B cell (primary cell): Measurements from ENCODE around the gene SMARCC2. TPM values are rescaled to one million over a fixed set of nuclear protein-coding genes. Genes with fewer than 3 reads are reported as not detected.
A peak's percentile ranks its signal among the peaks of the same experiment; 100 is the strongest.

Experiments
- ATAC-seq: fragments of 200-7000 bp; cut with Tn5 transposase; one replicate; pipeline ENCODE4 v1.10.0; 2021; ENCODE audit warnings: low read depth, mild to moderate bottlenecking, moderate number of reproducible peaks, moderate library complexity
- CTCF ChIA-PET: fragments of 350-600 bp; sonication (Branson Sonifier 250); formaldehyde crosslinking; loops from one replicate; lab custom pipeline; 2021; ENCODE audit warnings: antibody characterized with exemption, inconsistent platforms; lab: Charles Lee
- POLR2A ChIA-PET: fragments of 350-600 bp; sonication (Branson Sonifier 250); formaldehyde crosslinking; loops from one replicate; lab custom pipeline; 2021; ENCODE audit warnings: antibody characterized with exemption; lab: Charles Lee
- DNase-seq: peaks from one replicate; pipeline ENCODE4 v3.0.0; 2013
- H2AFZ ChIP-seq: 2 replicates; pipeline ENCODE4 v1.6.1; 2012; ENCODE audit warnings: mild to moderate bottlenecking, low read depth, low read length; ENCODE audit not compliant: insufficient read depth, poor library complexity, severe bottlenecking
- H3K27ac ChIP-seq, 2 donors: 1 replicate in 1 of 2; 2 replicates in 1 of 2; pipeline ENCODE4 v1.5.1; 2012 to 2013; ENCODE audit warnings: low read length in 2 of 2, mild to moderate bottlenecking in 2 of 2, moderate library complexity in 1 of 2
- H3K27me3 ChIP-seq, 4 experiments: fragments of 200-600 bp in 1 of 4; sonication (generic) in 1 of 4; replicated peaks in 1 of 4; 1 replicate in 2 of 4; 2 replicates in 2 of 4; pipeline versions ENCODE4 v1.6.1 to v1.7.0; 2013 to 2016; ENCODE audit warnings: low read length in 3 of 4, mild to moderate bottlenecking in 2 of 4, mixed read lengths in 1 of 4, moderate library complexity in 1 of 4; ENCODE audit not compliant: insufficient read depth in 4 of 4, control insufficient read depth in 3 of 4; ENCODE audit errors: control extremely low read depth in 1 of 4
- H3K36me3 ChIP-seq, 2 experiments: replicated peaks in 1 of 2; 1 replicate in 1 of 2; 2 replicates in 1 of 2; pipeline versions ENCODE4 v1.6.1 to v1.7.1; 2013; ENCODE audit warnings: low read length in 1 of 2; ENCODE audit not compliant: insufficient read depth in 2 of 2, control insufficient read depth in 1 of 2; ENCODE audit errors: control extremely low read depth in 1 of 2, extremely low read depth in 1 of 2
- H3K4me1 ChIP-seq, 2 donors: fragments of 200-600 bp in 1 of 2; sonication (generic) in 1 of 2; 1 replicate in 1 of 2; 2 replicates in 1 of 2; pipeline versions ENCODE4 v1.5.1 to v1.6.1; 2013 to 2017; ENCODE audit warnings: low read length in 2 of 2; ENCODE audit not compliant: control insufficient read depth in 2 of 2, insufficient read depth in 2 of 2
- H3K4me2 ChIP-seq: replicated peaks from 2 replicates; pipeline ENCODE3; 2012; ENCODE audit warnings: mild to moderate bottlenecking, low read depth, low read length; ENCODE audit not compliant: poor library complexity, severe bottlenecking
- H3K4me3 ChIP-seq, 5 experiments: fragments of 200-600 bp in 1 of 5; sonication (generic) in 1 of 5; 1 replicate in 3 of 5; 2 replicates in 2 of 5; pipeline versions ENCODE4 v1.5.1 to v1.7.0; 2011 to 2016; ENCODE audit warnings: low read length in 4 of 5, mild to moderate bottlenecking in 4 of 5, low read depth in 2 of 5, control low read depth in 1 of 5, moderate library complexity in 1 of 5; ENCODE audit not compliant: insufficient read depth in 1 of 5; ENCODE audit errors: control extremely low read depth in 1 of 5, extremely low read depth in 1 of 5
- H3K79me2 ChIP-seq: fragments of 200-600 bp; sonication (generic); one replicate; pipeline ENCODE4 v1.6.0; 2016; ENCODE audit warnings: low read length; ENCODE audit not compliant: control insufficient read depth, insufficient read depth
- H3K9ac ChIP-seq: fragments of 200-600 bp; sonication (generic); 2 replicates; pipeline ENCODE4 v1.6.1; 2017; ENCODE audit warnings: mild to moderate bottlenecking, low read length, moderate library complexity
- H3K9me3 ChIP-seq, 3 donors: one replicate each; pipeline versions ENCODE4 v1.6.1 to v1.7.1; 2013; ENCODE audit warnings: low read length in 2 of 3; ENCODE audit not compliant: control insufficient read depth in 2 of 3, insufficient read depth in 1 of 3; ENCODE audit errors: control extremely low read depth in 1 of 3
- H4K20me1 ChIP-seq: 2 replicates; pipeline ENCODE4 v1.6.0; 2012; ENCODE audit warnings: mild to moderate bottlenecking, low read length; ENCODE audit not compliant: insufficient read depth, control insufficient read depth, poor library complexity, severe bottlenecking
- H3K27ac Mint-ChIP-seq: one replicate; pipeline ENCODE4 v1.8.0; 2021; ENCODE audit warnings: mixed read lengths
- H3K27me3 Mint-ChIP-seq: one replicate; pipeline ENCODE4 v1.8.0; 2021; ENCODE audit warnings: mixed read lengths
- H3K4me1 Mint-ChIP-seq: one replicate; pipeline ENCODE4 v1.8.0; 2021; ENCODE audit warnings: mixed read lengths
- H3K4me3 Mint-ChIP-seq: one replicate; pipeline ENCODE4 v1.8.0; 2021; ENCODE audit warnings: mixed read lengths
- H3K9me3 Mint-ChIP-seq: one replicate; pipeline ENCODE4 v1.8.0; 2022; ENCODE audit warnings: mixed read lengths; ENCODE audit not compliant: insufficient read depth
- EZH2 ChIP-seq: IDR thresholded peaks from 2 replicates; pipeline ENCODE4 v1.6.1; 2012; ENCODE audit warnings: borderline replicate concordance, low read depth, mild to moderate bottlenecking, moderate library complexity, low read length; ENCODE audit not compliant: insufficient read depth, poor library complexity, severe bottlenecking
- WGBS: methylation state at CpG from one replicate; pipeline ENCODE4 v1.1.5; 2013; ENCODE audit warnings: missing lambda C conversion rate; ENCODE audit not compliant: insufficient coverage; 5-methylcytosine and 5-hydroxymethylcytosine counted together
- intact Hi-C: fragments of 100-400 bp; cut with micrococcal nuclease; formaldehyde crosslinking; loops from one replicate; pipeline ENCODE4 v1.10.0; 2022
- polyA plus RNA-seq: library from polyadenylated mRNA; depleted of rRNA; stranded (reverse); fragments of >200 nt; gene quantifications from 2 replicates; pipeline ENCODE4 v1.2.3, GENCODE V29; 2012
- total RNA-seq, 2 donors: library from RNA; stranded (reverse); fragments of 120-200 nt in 1 of 2; gene quantifications; 1 replicate in 1 of 2; 2 replicates in 1 of 2; pipeline versions ENCODE4 v1.2.3 to v1.2.4, GENCODE V29; 2013 to 2022
- TF ChIP-seq, protein P1 (sequence below): fragments of 200-600 bp; IDR thresholded peaks from one replicate; pipeline ENCODE4 v1.8.0; 2022; ENCODE audit warnings: antibody characterized with exemption, mild to moderate bottlenecking

The SMARCC2 gene
- total and polyA plus RNA-seq, 2 donors (not counting 1 experiment from before 2014, with no cell fraction given) = 70.4 to 198 TPM

DNA sequence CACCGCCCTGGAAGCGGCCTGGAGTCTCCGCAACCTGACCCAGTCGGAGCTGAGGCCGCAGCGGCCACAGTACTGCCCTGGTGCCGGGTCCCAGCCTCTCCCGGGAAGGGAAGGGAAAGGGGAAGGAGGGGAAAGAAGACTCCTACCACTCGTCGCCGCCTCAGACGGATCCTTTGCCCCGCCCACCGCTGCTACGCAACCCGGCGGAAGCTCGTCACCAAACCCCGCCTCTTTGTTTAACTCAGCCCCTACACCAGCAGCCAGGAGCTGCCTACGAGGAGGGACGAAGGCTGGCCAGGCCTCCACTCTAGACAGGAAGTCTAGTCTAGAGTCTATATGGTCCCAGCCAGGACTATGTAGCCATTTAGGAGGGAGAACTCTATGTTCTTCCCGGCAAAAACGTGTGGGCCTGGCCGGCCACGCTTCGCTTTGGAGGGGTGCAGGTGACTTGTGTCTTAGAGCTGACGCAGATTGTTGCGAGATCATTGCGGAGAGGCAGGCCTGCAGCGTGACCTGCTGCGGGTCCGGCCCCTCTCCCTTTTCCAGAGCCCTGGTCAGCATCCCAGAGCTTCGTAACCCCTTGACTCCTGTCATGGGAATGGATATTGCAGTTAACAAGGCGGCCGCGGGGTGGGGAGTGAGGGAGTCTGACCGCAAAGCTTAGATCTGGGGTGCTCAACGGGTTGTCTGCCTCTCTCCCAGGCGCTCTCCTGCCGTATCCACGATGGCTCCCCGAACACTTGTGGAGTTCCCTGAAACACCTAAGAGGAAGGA, 32.7 kb upstream of the SMARCC2 start, which contains the start of gene RNF41:
TSS of gene RNF41 (minus strand) at position 166 of the 774 bp plus-strand sequence. CDS start 7,875 bp downstream, outside the sequence.
- H3K4me1 ChIP-seq = peaks cover 26 to 48% of the 10 kb centered on the region in 2 donors

More for the DNA sequence above, 32.7 kb upstream of the SMARCC2 start, which contains the start of gene RNF41:
- H3K4me2 ChIP-seq = peak within 1 kb of the TSS; percentile 98
- H3K9ac ChIP-seq = peak within 1 kb of the TSS; percentile 99
- H3K36me3 ChIP-seq = no peaks in the 10 kb centered on the region
- ChIA-PET CTCF (interaction anchor here (0.6 to 4.6 kb wide), 27 partner anchors 9 to 483 kb away, joined by 3 to 126 read pairs (median 6); partner anchors contain the start of genes ANKRD52, COQ10A, ESYT1 and MYL6), POLR2A (interaction anchor here (0.5 to 4.1 kb wide), 28 partner anchors 14 to 1301 kb away, joined by 3 to 65 read pairs (median 4); partner anchors contain the start of genes ANKRD52, CNPY2, COQ10A and ESYT1)
- H3K79me2 ChIP-seq = peaks cover 55% of the 10 kb centered on the region
- Mint-ChIP-seq H3K4me1 (peaks cover 51% of the 10 kb centered on the region), H3K4me3 (peak within 1 kb of the TSS; percentile 100), H3K9me3 (no peaks in the 10 kb centered on the region), H3K27me3 (no peaks in the 10 kb centered on the region), H3K27ac (peak within 1 kb of the TSS; percentile 100)
- DNase-seq (peak; percentile 97), ATAC-seq (peak; percentile 73)
- intact Hi-C loops = loop anchor here (1.0 to 2.0 kb wide), 4 partner anchors 14 to 484 kb away; partner anchors contain the start of gene MYL6
- H3K27ac ChIP-seq = peak within 1 kb of the TSS; percentile 73 to 99
- H3K27me3 ChIP-seq = no peaks in the 10 kb centered on the region
- peak within 1 kb of the TSS; percentile 83 for H2AFZ ChIP-seq
- TF ChIP-seq, protein P1, sequence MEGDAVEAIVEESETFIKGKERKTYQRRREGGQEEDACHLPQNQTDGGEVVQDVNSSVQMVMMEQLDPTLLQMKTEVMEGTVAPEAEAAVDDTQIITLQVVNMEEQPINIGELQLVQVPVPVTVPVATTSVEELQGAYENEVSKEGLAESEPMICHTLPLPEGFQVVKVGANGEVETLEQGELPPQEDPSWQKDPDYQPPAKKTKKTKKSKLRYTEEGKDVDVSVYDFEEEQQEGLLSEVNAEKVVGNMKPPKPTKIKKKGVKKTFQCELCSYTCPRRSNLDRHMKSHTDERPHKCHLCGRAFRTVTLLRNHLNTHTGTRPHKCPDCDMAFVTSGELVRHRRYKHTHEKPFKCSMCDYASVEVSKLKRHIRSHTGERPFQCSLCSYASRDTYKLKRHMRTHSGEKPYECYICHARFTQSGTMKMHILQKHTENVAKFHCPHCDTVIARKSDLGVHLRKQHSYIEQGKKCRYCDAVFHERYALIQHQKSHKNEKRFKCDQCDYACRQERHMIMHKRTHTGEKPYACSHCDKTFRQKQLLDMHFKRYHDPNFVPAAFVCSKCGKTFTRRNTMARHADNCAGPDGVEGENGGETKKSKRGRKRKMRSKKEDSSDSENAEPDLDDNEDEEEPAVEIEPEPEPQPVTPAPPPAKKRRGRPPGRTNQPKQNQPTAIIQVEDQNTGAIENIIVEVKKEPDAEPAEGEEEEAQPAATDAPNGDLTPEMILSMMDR = no peak
- no peak for TF ChIP-seq EZH2
- 0% methylated on average over 39 of the region's 42 CpGs for WGBS
- H3K9me3 ChIP-seq = no peaks in the 10 kb centered on the region
- H4K20me1 ChIP-seq = peaks cover 22% of the 10 kb centered on the region
- H3K4me3 ChIP-seq = peak within 1 kb of the TSS; percentile 56 to 100 (median 99)
